HCT116 (cell line): ENCODE results near the gene ASCC1. TPM values are rescaled to one million over a fixed set of nuclear protein-coding genes. Genes with fewer than 3 reads are reported as not detected.

Experiments used
- ATAC-seq: fragments of 200-7000 bp; cut with Tn5 transposase; 2 replicates; pipeline ENCODE4 v1.9.1; 2020; ENCODE audit warnings: mild to moderate bottlenecking, moderate library complexity
- BruUV-seq: library from RNA; stranded (reverse); fragments of 400-500 nt; replicated peaks from 2 replicates; lab custom pipeline; 2021; lab: Mats Ljungman, UMichigan
- CTCF ChIA-PET: fragments of 300-600 bp; sonication (Branson Sonifier 250); formaldehyde crosslinking; loops from one replicate; lab custom pipeline; 2021; ENCODE audit warnings: antibody characterized with exemption; lab: Charles Lee
- POLR2A ChIA-PET: fragments of 300-600, 350-600 bp; sonication (Branson Sonifier 250); formaldehyde crosslinking; loops from one replicate; lab custom pipeline; 2021; ENCODE audit warnings: antibody characterized with exemption; lab: Charles Lee
- RAD21 ChIA-PET, 2 experiments: fragments of 300-600 bp; sonication (Branson Sonifier 250); formaldehyde crosslinking; loops; one replicate each; lab custom pipeline; 2023; ENCODE audit warnings: low total read pairs in 2 of 2; ENCODE audit not compliant: uncharacterized antibody in 2 of 2, unreplicated experiment in 2 of 2, low non-redundant PET in 1 of 2; lab: Charles Lee
- DNase-seq: peaks from one replicate; pipeline ENCODE4 v3.0.0-alpha.2; 2010; ENCODE audit warnings: low read depth, low spot score
- H2AFZ ChIP-seq: fragments of 200-600 bp; shearing (Covaris generic), sonication (generic); 2 replicates; pipeline ENCODE4 v1.6.1; 2017; ENCODE audit warnings: low read depth, mixed run types, mixed read lengths, antibody characterized with exemption, low read length; ENCODE audit not compliant: poor library complexity, severe bottlenecking
- H3K27ac ChIP-seq: 2 replicates; pipeline ENCODE4 v1.5.1; 2012; ENCODE audit warnings: low read depth, low read length
- H3K27me3 ChIP-seq: fragments of 200-600 bp; sonication (generic); 2 replicates; pipeline ENCODE4 v1.6.1; 2016; ENCODE audit warnings: mixed run types, low read length, mixed read lengths; ENCODE audit not compliant: insufficient read depth
- H3K36me3 ChIP-seq, 2 experiments: fragments of 200-500 bp in 1 of 2; fragments of 200-600 bp in 1 of 2; sonication (Bioruptor generic) in 1 of 2; sonication (generic) in 1 of 2; 2 replicates each; pipeline versions ENCODE4 v1.5.1 to v1.6.1; 2014 to 2016; ENCODE audit warnings: low read length in 2 of 2, inconsistent platforms in 1 of 2, mixed read lengths in 1 of 2, mixed run types in 1 of 2; ENCODE audit not compliant: insufficient read depth in 2 of 2, control insufficient read depth in 1 of 2
- H3K4me1 ChIP-seq, 2 experiments: fragments of 200-600 bp in 1 of 2; sonication (generic) in 1 of 2; 2 replicates each; pipeline versions ENCODE4 v1.5.1 to v1.6.1; 2012 to 2017; ENCODE audit warnings: low read length in 2 of 2, inconsistent platforms in 1 of 2, mild to moderate bottlenecking in 1 of 2, mixed read lengths in 1 of 2, mixed run types in 1 of 2, moderate library complexity in 1 of 2; ENCODE audit not compliant: insufficient read depth in 2 of 2, control insufficient read depth in 1 of 2
- H3K4me2 ChIP-seq: fragments of 200-600 bp; sonication (generic); 2 replicates; pipeline ENCODE4 v1.6.1; 2017; ENCODE audit warnings: mixed run types, low read length, mixed read lengths
- H3K4me3 ChIP-seq, 2 experiments: fragments of 200-600 bp in 1 of 2; sonication (generic) in 1 of 2; replicated peaks in 1 of 2; 2 replicates each; pipeline ENCODE4 v1.5.1; 2011 to 2016; ENCODE audit warnings: low read length in 2 of 2, control low read depth in 1 of 2, low read depth in 1 of 2, mild to moderate bottlenecking in 1 of 2, mixed read lengths in 1 of 2, mixed run types in 1 of 2
- H3K79me2 ChIP-seq: fragments of 200-600 bp; sonication (generic); 2 replicates; pipeline ENCODE4 v1.6.1; 2017; ENCODE audit warnings: mild to moderate bottlenecking, mixed run types, low read length, moderate library complexity, mixed read lengths; ENCODE audit not compliant: insufficient read depth
- H3K9ac ChIP-seq: fragments of 200-600 bp; sonication (generic); 2 replicates; pipeline ENCODE4 v1.6.1; 2016; ENCODE audit warnings: low read length, mixed read lengths
- H3K9me2 ChIP-seq: fragments of 200-600 bp; sonication (generic), shearing (Covaris generic); 2 replicates; pipeline ENCODE4 v1.6.1; 2017; ENCODE audit warnings: mixed run types, mild to moderate bottlenecking, moderate library complexity; ENCODE audit not compliant: insufficient read depth
- H3K9me3 ChIP-seq, 2 experiments: fragments of 200-500 bp in 1 of 2; fragments of 200-600 bp in 1 of 2; sonication (Bioruptor generic) in 1 of 2; sonication (generic) in 1 of 2; 2 replicates each; pipeline ENCODE4 v1.6.1; 2014 to 2017; ENCODE audit warnings: low read length in 2 of 2, mixed read lengths in 2 of 2, inconsistent platforms in 1 of 2, low read depth in 1 of 2, mild to moderate bottlenecking in 1 of 2, mixed run types in 1 of 2, moderate library complexity in 1 of 2; ENCODE audit not compliant: control insufficient read depth in 1 of 2, insufficient read depth in 1 of 2
- H4K20me1 ChIP-seq: fragments of 200-600 bp; sonication (generic), shearing (Covaris generic); 2 replicates; pipeline ENCODE4 v1.6.1; 2017; ENCODE audit warnings: mixed run types, mild to moderate bottlenecking, moderate library complexity; ENCODE audit not compliant: insufficient read depth
- ATF3 ChIP-seq: IDR thresholded peaks from 2 replicates; pipeline ENCODE4 v1.6.1; 2012
- CBX3 ChIP-seq: IDR thresholded peaks from 2 replicates; pipeline ENCODE4 v1.6.1; 2012; ENCODE audit warnings: low read depth
- CEBPB ChIP-seq: IDR thresholded peaks from 2 replicates; pipeline ENCODE4 v1.6.1; 2012; ENCODE audit warnings: low read depth
- ELF1 ChIP-seq: IDR thresholded peaks from 2 replicates; pipeline ENCODE4 v1.6.1; 2012; ENCODE audit warnings: low read depth, borderline replicate concordance
- JUND ChIP-seq: IDR thresholded peaks from 2 replicates; pipeline ENCODE4 v1.6.1; 2012
- MAX ChIP-seq: IDR thresholded peaks from 2 replicates; pipeline ENCODE4 v1.6.1; 2012
- POLR2A ChIP-seq: IDR thresholded peaks from 2 replicates; pipeline ENCODE4 v1.7.0; 2011; ENCODE audit warnings: borderline replicate concordance; ENCODE audit not compliant: insufficient read depth, insufficient read length; ENCODE audit errors: extremely low read depth
- POLR2AphosphoS5 ChIP-seq: IDR thresholded peaks from 2 replicates; pipeline ENCODE4 v1.6.1; 2011; ENCODE audit warnings: mild to moderate bottlenecking, low read depth, low read length, moderate library complexity
- SIN3A ChIP-seq: IDR thresholded peaks from 2 replicates; pipeline ENCODE4 v1.6.1; 2012; ENCODE audit warnings: low read depth
- SP1 ChIP-seq: IDR thresholded peaks from 2 replicates; pipeline ENCODE4 v1.6.1; 2012; ENCODE audit warnings: low read depth
- YY1 ChIP-seq: IDR thresholded peaks from 2 replicates; pipeline ENCODE4 v1.6.1; 2011; ENCODE audit warnings: low read length, low read depth, moderate library complexity, mild to moderate bottlenecking; ENCODE audit not compliant: insufficient replicate concordance; ENCODE audit errors: extremely low read depth
- intact Hi-C: fragments of 100-400 bp; cut with micrococcal nuclease; formaldehyde crosslinking; loops from 2 replicates; pipeline ENCODE4 v1.10.0; 2022
- total RNA-seq: library from RNA; stranded (reverse); gene quantifications from one replicate; pipeline ENCODE4 v1.2.1, GENCODE V29; 2021; ENCODE audit not compliant: unreplicated experiment
- TF ChIP-seq, protein P1 (sequence below): IDR thresholded peaks from 2 replicates; pipeline ENCODE4 v1.6.1; 2012; ENCODE audit warnings: low read depth

Gene ASCC1
- total RNA-seq, 1 experiment from 2014 or later: 34.5 TPM

DNA sequence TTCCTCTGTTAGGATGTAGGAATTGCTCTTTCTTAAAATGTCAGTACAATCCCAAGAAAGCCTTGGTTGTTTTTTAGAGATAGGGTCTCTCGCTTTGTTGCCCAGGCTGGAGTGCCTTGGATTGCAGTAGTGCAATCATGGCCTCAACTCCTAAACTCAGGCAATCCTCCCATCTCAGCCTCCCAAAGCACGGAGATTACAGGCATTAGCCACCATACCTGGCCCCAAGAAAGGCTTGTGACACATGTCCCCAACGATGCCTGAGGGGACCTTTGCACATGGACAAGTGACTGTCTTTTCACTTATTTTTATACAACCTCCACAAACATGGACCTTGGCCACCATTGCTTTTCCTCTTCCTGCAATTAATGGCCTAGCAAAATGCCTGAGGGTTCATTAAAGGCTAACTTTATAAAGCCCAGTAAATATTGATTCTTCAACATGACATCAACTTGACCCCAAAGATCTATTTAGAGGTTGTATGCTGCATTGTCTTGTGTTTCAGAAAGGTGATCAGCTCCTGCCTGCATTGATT, 117.7 kb downstream of the ASCC1 start:
- CTCF ChIA-PET: no interaction called here
- H3K27ac ChIP-seq: peak overlapping the region; percentile 71
- intact Hi-C loops: no loop called here

More for the DNA sequence above, 117.7 kb downstream of the ASCC1 start:
- H3K4me1 ChIP-seq: peaks cover 36% of the 10 kb centered on the region in 2 experiments
- POLR2A ChIA-PET: no interaction called here
- TF ChIP-seq YY1 (no peak), JUND (no peak), POLR2A (no peak), SIN3A (no peak), CBX3 (no peak), ELF1 (no peak), MAX (no peak), CEBPB (no peak), SP1 (no peak), ATF3 (no peak), POLR2AphosphoS5 (no peak)
- TF ChIP-seq, protein P1, sequence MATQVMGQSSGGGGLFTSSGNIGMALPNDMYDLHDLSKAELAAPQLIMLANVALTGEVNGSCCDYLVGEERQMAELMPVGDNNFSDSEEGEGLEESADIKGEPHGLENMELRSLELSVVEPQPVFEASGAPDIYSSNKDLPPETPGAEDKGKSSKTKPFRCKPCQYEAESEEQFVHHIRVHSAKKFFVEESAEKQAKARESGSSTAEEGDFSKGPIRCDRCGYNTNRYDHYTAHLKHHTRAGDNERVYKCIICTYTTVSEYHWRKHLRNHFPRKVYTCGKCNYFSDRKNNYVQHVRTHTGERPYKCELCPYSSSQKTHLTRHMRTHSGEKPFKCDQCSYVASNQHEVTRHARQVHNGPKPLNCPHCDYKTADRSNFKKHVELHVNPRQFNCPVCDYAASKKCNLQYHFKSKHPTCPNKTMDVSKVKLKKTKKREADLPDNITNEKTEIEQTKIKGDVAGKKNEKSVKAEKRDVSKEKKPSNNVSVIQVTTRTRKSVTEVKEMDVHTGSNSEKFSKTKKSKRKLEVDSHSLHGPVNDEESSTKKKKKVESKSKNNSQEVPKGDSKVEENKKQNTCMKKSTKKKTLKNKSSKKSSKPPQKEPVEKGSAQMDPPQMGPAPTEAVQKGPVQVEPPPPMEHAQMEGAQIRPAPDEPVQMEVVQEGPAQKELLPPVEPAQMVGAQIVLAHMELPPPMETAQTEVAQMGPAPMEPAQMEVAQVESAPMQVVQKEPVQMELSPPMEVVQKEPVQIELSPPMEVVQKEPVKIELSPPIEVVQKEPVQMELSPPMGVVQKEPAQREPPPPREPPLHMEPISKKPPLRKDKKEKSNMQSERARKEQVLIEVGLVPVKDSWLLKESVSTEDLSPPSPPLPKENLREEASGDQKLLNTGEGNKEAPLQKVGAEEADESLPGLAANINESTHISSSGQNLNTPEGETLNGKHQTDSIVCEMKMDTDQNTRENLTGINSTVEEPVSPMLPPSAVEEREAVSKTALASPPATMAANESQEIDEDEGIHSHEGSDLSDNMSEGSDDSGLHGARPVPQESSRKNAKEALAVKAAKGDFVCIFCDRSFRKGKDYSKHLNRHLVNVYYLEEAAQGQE: no peak
- no peaks in the 10 kb centered on the region for H3K27me3 ChIP-seq
- no peak for DNase-seq
- no peak overlapping the region for H3K4me3 ChIP-seq
- no peak overlapping the region for H2AFZ ChIP-seq
- RAD21 ChIA-PET: no interaction called here
- peak overlapping the region; percentile 52 for H3K4me2 ChIP-seq
- H3K9me2 ChIP-seq: no peaks in the 10 kb centered on the region
- H3K9me3 ChIP-seq: no peaks in the 10 kb centered on the region
- ATAC-seq: no peak
- BruUV-seq: no TSS peak
- no peak overlapping the region for H3K9ac ChIP-seq
- no peaks in the 10 kb centered on the region for H3K79me2 ChIP-seq
- no peaks in the 10 kb centered on the region; a peak in 1 of 4 replicates for H3K36me3 ChIP-seq
- no peaks in the 10 kb centered on the region for H4K20me1 ChIP-seq
